Smooth muscle cell of the umbilical artery (primary cell): ENCODE results near the gene CCDC144A. TPM values are rescaled to one million over a fixed set of nuclear protein-coding genes. Genes with fewer than 3 reads are reported as not detected.

ENCODE experiments used
- total RNA-seq: library from RNA; depleted of rRNA; stranded (reverse); fragments of >200 nt; gene quantifications from 2 replicates; pipeline ENCODE4 v1.2.3, GENCODE V29; 2014

CCDC144A gene
- total RNA-seq = 8.1 and 9.2 TPM in 2 replicates

GRCh38 chr17:16689731-16690281 is at the start of gene CCDC144A:
TSS of gene CCDC144A (plus strand) at chr17:16690241. CDS start at chr17:16690401, 160 bp downstream.

GRCh38 chr17:16653367-16654041 is 36.5 kb upstream of the CCDC144A start, which contains the start of gene ZNF624:
TSS of gene ZNF624 (minus strand) at chr17:16653850.

Other genes with a start within 250 kb of the CCDC144A start
- gene LRRC75A, start 198.0 kb upstream of the CCDC144A start, total RNA-seq = 0.83 and 1.2 TPM in 2 replicates
- 5.3 and 5.6 TPM in 2 replicates for gene ZNF287, start 121.0 kb upstream of the CCDC144A start, total RNA-seq
- gene ZNF624, start 36.4 kb upstream of the CCDC144A start, total RNA-seq = 4.4 and 4.8 TPM in 2 replicates